ENCODE data around the gene B4GAT1. TPM values are rescaled to one million over a fixed set of nuclear protein-coding genes. Genes with fewer than 3 reads are reported as not detected.

The B4GAT1 gene
- polyA plus RNA-seq, 2 donors = 4.9 to 7.0 TPM

- 0 to 1% methylated on average over 51 to 72 of the region's 72 CpGs for WGBS, 2 donors
- Histone ChIP-seq H3K27ac (ENCODE audit: low read depth in 2 of 2, low read length in 1 of 2) (peak within 1 kb of the TSS; percentile 70 to 81), H3K4me1 (ENCODE audit: control insufficient read depth in 2 of 2, insufficient read depth in 2 of 2, low read length in 1 of 2) (peaks cover 0 to 4% of the 10 kb centered on the region in 2 donors)
These were observed 24.4 kb upstream of the B4GAT1 start, which contains the start of gene SLC29A2 for GRCh38 chr11:66371627-66372415. Gene SLC29A2, minus strand, starts transcription at chr11:66371760. Its CDS starts 169 bp downstream, at chr11:66371591.

DNA sequence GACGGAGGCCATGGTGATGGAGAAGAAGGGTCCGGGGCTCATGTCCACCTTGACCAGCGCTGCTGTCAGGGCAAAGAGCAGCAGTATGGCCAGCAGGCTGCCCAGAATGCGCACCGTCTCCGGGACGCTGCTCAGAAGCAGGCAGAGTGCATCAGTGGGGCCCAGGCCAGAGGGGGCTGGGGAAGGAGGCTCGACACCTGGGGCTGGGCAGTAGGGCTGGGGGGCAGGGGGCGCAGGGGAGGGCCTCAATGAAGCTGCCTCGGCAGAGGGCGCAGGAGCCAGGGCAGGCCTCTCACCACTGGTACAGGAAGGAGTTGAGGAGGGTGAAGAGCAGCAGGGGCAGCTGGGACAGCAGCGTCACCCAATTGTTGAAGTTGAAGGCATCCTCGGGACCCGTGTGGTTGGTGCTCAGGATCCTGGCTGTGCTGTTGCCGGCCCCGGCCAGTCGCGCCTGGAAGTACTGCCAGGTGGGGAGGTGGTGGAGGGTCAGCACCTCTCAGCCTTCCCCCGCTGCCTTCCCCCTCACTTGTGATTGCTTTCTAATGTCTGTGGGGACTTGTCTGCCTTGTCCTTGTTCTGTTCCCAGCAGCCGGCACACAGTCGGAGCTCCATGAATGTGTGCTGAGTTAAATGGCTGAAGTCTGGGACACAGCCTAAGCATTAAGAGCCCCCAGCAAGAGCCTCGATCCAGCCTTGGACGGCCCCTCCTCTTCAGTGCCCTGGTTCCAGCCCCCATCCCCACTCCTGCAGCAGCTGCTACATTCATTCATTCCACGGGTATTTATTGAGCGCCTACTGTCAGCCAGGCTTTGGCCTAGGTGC, 21.9 kb upstream of the B4GAT1 start:
- WGBS, 2 donors = 88 to 90% methylated on average over 24 to 25 of the region's 25 CpGs
- H3K9me3 ChIP-seq (ENCODE audit: control insufficient read depth in 2 of 2, insufficient read depth in 1 of 2, low read depth in 1 of 2, low read length in 1 of 2) = no peaks in the 10 kb centered on the region
- no peaks in the 10 kb centered on the region for H3K27me3 ChIP-seq (ENCODE audit: control insufficient read depth in 1 of 2, insufficient read depth in 2 of 2, low read length in 2 of 2)
- peaks cover 0 to 10% of the 10 kb centered on the region in 2 donors for H3K36me3 ChIP-seq (ENCODE audit: control insufficient read depth in 2 of 2, insufficient read depth in 2 of 2, low read length in 1 of 2)
- H3K27ac ChIP-seq (ENCODE audit: low read depth in 2 of 2, low read length in 1 of 2) = no peak overlapping the region
- H3K4me1 ChIP-seq (ENCODE audit: control insufficient read depth in 2 of 2, insufficient read depth in 2 of 2, low read length in 1 of 2) = peaks cover 0 to 4% of the 10 kb centered on the region in 2 donors
- no peak overlapping the region for H3K4me3 ChIP-seq (ENCODE audit: low read depth in 1 of 2, low read length in 2 of 2)

More at GRCh38 chr11:66371627-66372415, 24.4 kb upstream of the B4GAT1 start, which contains the start of gene SLC29A2:
- Histone ChIP-seq H3K4me3 (ENCODE audit: low read depth in 1 of 2, low read length in 2 of 2) (peak within 1 kb of the TSS; percentile 69 to 82), H3K9me3 (ENCODE audit: control insufficient read depth in 2 of 2, insufficient read depth in 1 of 2, low read depth in 1 of 2, low read length in 1 of 2) (no peaks in the 10 kb centered on the region), H3K36me3 (ENCODE audit: control insufficient read depth in 2 of 2, insufficient read depth in 2 of 2, low read length in 1 of 2) (peaks cover 0 to 9% of the 10 kb centered on the region in 2 donors), H3K27me3 (ENCODE audit: control insufficient read depth in 1 of 2, insufficient read depth in 2 of 2, low read length in 2 of 2) (no peaks in the 10 kb centered on the region)

DNA sequence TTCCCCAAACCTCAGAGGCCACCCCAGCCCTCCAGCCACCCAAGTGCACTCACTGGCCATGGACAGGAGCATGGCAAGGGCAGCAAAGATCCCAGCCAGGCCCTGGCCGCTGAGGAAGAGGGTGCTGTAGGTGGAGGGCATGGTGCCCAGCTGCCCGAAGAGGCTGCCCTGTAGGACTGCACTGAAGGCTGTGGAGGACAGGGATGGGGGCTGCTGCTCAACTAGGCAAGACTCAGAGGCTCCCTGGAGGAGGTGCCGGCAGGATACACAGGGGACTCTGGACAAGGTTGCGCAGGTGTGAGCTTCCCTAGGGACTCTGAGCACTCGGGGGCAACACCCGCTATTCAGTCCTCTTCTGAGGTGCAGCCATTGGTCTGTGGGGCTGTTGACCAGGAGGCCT, 21.1 kb upstream of the B4GAT1 start:
- WGBS, 2 donors = 87 to 89% methylated on average over 6 of the region's 6 CpGs
- peaks cover 0 to 5% of the 10 kb centered on the region in 2 donors for H3K4me1 ChIP-seq (ENCODE audit: control insufficient read depth in 2 of 2, insufficient read depth in 2 of 2, low read length in 1 of 2)
- peaks cover 0 to 10% of the 10 kb centered on the region in 2 donors for H3K36me3 ChIP-seq (ENCODE audit: control insufficient read depth in 2 of 2, insufficient read depth in 2 of 2, low read length in 1 of 2)
- H3K27ac ChIP-seq (ENCODE audit: low read depth in 2 of 2, low read length in 1 of 2) = no peak overlapping the region
- H3K9me3 ChIP-seq (ENCODE audit: control insufficient read depth in 2 of 2, insufficient read depth in 1 of 2, low read depth in 1 of 2, low read length in 1 of 2) = no peaks in the 10 kb centered on the region
- H3K4me3 ChIP-seq (ENCODE audit: low read depth in 1 of 2, low read length in 2 of 2) = no peak overlapping the region
- H3K27me3 ChIP-seq (ENCODE audit: control insufficient read depth in 1 of 2, insufficient read depth in 2 of 2, low read length in 2 of 2) = no peaks in the 10 kb centered on the region

- 83 to 91% methylated on average over 15 of the region's 15 CpGs for WGBS, 2 donors
- Histone ChIP-seq H3K27ac (ENCODE audit: low read depth in 2 of 2, low read length in 1 of 2) (no peak overlapping the region), H3K36me3 (ENCODE audit: control insufficient read depth in 2 of 2, insufficient read depth in 2 of 2, low read length in 1 of 2) (peaks cover 0 to 15% of the 10 kb centered on the region in 2 donors), H3K9me3 (ENCODE audit: control insufficient read depth in 2 of 2, insufficient read depth in 1 of 2, low read depth in 1 of 2, low read length in 1 of 2) (no peaks in the 10 kb centered on the region), H3K4me3 (ENCODE audit: low read depth in 1 of 2, low read length in 2 of 2) (no peak overlapping the region), H3K27me3 (ENCODE audit: control insufficient read depth in 1 of 2, insufficient read depth in 2 of 2, low read length in 2 of 2) (no peaks in the 10 kb centered on the region), H3K4me1 (ENCODE audit: control insufficient read depth in 2 of 2, insufficient read depth in 2 of 2, low read length in 1 of 2) (peaks cover 3 to 7% of the 10 kb centered on the region in 2 donors)
These were observed 20.3 kb upstream of the B4GAT1 start for GRCh38 chr11:66367561-66368312.

GRCh38 chr11:66366844-66367477, 19.5 kb upstream of the B4GAT1 start:
- peaks cover 0 to 15% of the 10 kb centered on the region in 2 donors for H3K36me3 ChIP-seq (ENCODE audit: control insufficient read depth in 2 of 2, insufficient read depth in 2 of 2, low read length in 1 of 2)
- no peak overlapping the region for H3K4me3 ChIP-seq (ENCODE audit: low read depth in 1 of 2, low read length in 2 of 2)
- H3K27ac ChIP-seq (ENCODE audit: low read depth in 2 of 2, low read length in 1 of 2) = no peak overlapping the region
- H3K27me3 ChIP-seq (ENCODE audit: control insufficient read depth in 1 of 2, insufficient read depth in 2 of 2, low read length in 2 of 2) = no peaks in the 10 kb centered on the region
- WGBS, 2 donors = 93% methylated on average over 8 of the region's 8 CpGs
- H3K4me1 ChIP-seq (ENCODE audit: control insufficient read depth in 2 of 2, insufficient read depth in 2 of 2, low read length in 1 of 2) = peaks cover 4 to 7% of the 10 kb centered on the region in 2 donors
- H3K9me3 ChIP-seq (ENCODE audit: control insufficient read depth in 2 of 2, insufficient read depth in 1 of 2, low read depth in 1 of 2, low read length in 1 of 2) = no peaks in the 10 kb centered on the region

DNA sequence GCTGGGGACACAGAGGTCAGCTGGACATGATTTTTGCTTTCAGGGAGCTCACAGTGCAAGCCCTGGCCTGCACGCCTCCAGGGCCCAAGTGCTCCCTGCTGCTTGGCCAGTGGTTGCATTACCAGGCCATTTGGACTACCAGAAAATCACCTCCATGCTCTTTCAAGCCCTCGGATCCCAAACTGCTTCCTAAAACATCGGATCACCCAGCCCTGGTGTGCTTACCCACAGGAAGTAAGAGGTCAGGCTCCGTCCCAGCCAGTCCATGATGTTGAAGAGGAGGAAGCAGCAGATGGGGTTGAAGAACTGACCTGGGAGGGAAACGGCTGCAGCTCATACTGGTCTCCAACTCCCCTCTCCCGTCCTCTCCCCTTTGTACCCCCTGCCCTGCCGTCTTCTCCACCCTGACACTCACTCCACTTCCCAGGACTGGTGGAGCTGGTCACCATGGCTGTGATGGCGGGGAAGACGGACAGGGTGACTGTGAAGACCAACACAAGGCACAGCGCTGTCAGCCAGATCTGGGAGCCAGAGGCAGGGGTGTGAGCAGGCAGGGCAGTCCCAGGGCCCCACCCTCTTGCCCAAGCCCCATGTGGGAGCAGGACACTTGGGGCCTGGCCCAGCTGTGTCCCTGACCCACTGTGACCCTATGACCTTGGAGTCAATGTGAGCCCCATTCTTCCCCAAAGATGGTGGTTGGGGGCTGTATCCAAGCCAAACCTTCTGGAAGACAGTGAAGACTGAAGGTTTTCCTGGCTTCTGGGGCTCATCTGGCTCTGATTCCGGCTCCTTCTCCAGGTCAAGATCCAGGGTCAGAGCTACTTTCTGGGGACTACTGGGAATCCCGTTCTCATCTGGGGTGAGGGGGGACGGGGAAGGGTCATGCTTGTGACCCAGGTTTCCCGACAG, 18.5 kb upstream of the B4GAT1 start:
- no peak overlapping the region for H3K27ac ChIP-seq (ENCODE audit: low read depth in 2 of 2, low read length in 1 of 2)
- peaks cover 0 to 15% of the 10 kb centered on the region in 2 donors for H3K36me3 ChIP-seq (ENCODE audit: control insufficient read depth in 2 of 2, insufficient read depth in 2 of 2, low read length in 1 of 2)
- H3K4me3 ChIP-seq (ENCODE audit: low read depth in 1 of 2, low read length in 2 of 2) = no peak overlapping the region
- no peaks in the 10 kb centered on the region for H3K27me3 ChIP-seq (ENCODE audit: control insufficient read depth in 1 of 2, insufficient read depth in 2 of 2, low read length in 2 of 2)
- no peaks in the 10 kb centered on the region for H3K9me3 ChIP-seq (ENCODE audit: control insufficient read depth in 2 of 2, insufficient read depth in 1 of 2, low read depth in 1 of 2, low read length in 1 of 2)
- 79 to 81% methylated on average over 14 of the region's 14 CpGs for WGBS, 2 donors
- peaks cover 4 to 7% of the 10 kb centered on the region in 2 donors for H3K4me1 ChIP-seq (ENCODE audit: control insufficient read depth in 2 of 2, insufficient read depth in 2 of 2, low read length in 1 of 2)

GRCh38 chr11:66365166-66365565, 17.7 kb upstream of the B4GAT1 start:
- H3K4me1 ChIP-seq (ENCODE audit: control insufficient read depth in 2 of 2, insufficient read depth in 2 of 2, low read length in 1 of 2) = peaks cover 4 to 7% of the 10 kb centered on the region in 2 donors
- no peaks in the 10 kb centered on the region for H3K9me3 ChIP-seq (ENCODE audit: control insufficient read depth in 2 of 2, insufficient read depth in 1 of 2, low read depth in 1 of 2, low read length in 1 of 2)
- 97% methylated on average over 6 of the region's 6 CpGs for WGBS, 2 donors
- H3K36me3 ChIP-seq (ENCODE audit: control insufficient read depth in 2 of 2, insufficient read depth in 2 of 2, low read length in 1 of 2) = peaks cover 0 to 17% of the 10 kb centered on the region in 2 donors
- no peaks in the 10 kb centered on the region for H3K27me3 ChIP-seq (ENCODE audit: control insufficient read depth in 1 of 2, insufficient read depth in 2 of 2, low read length in 2 of 2)
- no peak overlapping the region for H3K27ac ChIP-seq (ENCODE audit: low read depth in 2 of 2, low read length in 1 of 2)
- H3K4me3 ChIP-seq (ENCODE audit: low read depth in 1 of 2, low read length in 2 of 2) = no peak overlapping the region

DNA sequence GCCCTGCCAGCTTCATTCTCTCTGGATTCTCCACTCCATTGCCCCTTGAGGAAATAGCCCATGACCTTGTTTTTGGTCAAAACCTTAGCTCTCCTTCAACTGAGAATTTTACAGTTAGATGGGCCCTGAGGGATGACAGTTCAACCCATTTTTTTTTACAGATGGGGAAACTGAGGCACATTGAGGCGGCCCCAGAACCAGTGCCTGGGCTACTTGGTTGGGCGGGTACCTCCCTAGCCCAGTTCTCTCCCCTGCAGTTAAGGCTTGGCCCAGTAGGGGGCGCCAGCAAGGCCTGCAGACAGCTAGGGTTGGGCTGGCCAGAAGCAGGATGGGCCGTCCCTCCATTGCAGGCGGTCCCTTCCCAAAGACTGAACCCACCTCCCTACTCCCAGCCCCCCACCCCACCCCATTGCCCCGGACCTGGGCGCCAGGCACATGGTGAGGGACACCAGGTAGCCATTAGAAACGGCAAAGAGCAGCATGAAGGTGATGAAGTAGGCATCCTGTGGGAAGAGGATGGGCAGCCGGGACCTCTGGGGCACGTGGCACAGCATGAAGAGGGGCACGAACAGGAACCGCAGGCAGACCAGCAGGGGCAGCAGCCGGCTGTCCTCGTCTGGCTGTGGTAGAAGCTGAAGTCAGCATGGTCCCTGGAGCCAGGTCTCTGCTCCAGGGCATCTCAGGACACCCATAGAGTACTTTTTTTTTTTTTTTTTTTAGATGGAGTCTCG, 16.5 kb upstream of the B4GAT1 start:
- H3K9me3 ChIP-seq (ENCODE audit: control insufficient read depth in 2 of 2, insufficient read depth in 1 of 2, low read depth in 1 of 2, low read length in 1 of 2) = no peaks in the 10 kb centered on the region
- H3K27me3 ChIP-seq (ENCODE audit: control insufficient read depth in 1 of 2, insufficient read depth in 2 of 2, low read length in 2 of 2) = no peaks in the 10 kb centered on the region
- H3K27ac ChIP-seq (ENCODE audit: low read depth in 2 of 2, low read length in 1 of 2) = no peak overlapping the region
- H3K4me1 ChIP-seq (ENCODE audit: control insufficient read depth in 2 of 2, insufficient read depth in 2 of 2, low read length in 1 of 2) = peaks cover 3 to 4% of the 10 kb centered on the region in 2 donors
- H3K4me3 ChIP-seq (ENCODE audit: low read depth in 1 of 2, low read length in 2 of 2) = no peak overlapping the region
- H3K36me3 ChIP-seq (ENCODE audit: control insufficient read depth in 2 of 2, insufficient read depth in 2 of 2, low read length in 1 of 2) = peaks cover 0 to 17% of the 10 kb centered on the region in 2 donors
- 75 to 82% methylated on average over 15 of the region's 15 CpGs for WGBS, 2 donors

Data from esophagus (tissue), 2 donors.